HepG2 (cell line): ENCODE data around the gene KRT14. TPM values are rescaled to one million over a fixed set of nuclear protein-coding genes. Genes with fewer than 3 reads are reported as not detected.

Experiments
- ATAC-seq: fragments of 200-7000 bp; cut with Tn5 transposase; 3 replicates; pipeline ENCODE4 v1.9.1; 2020; ENCODE audit warnings: mild to moderate bottlenecking, moderate library complexity
- BruUV-seq: library from RNA; stranded (reverse); fragments of 400-500 nt; replicated peaks from 2 replicates; lab custom pipeline; 2021; lab: Mats Ljungman, UMichigan
- CTCF ChIA-PET: fragments of 300-600 bp; formaldehyde crosslinking; extraction: SDS; loops from one replicate; lab custom pipeline; 2021; ENCODE audit warnings: low total read pairs, inconsistent platforms, low intra/inter-chr PET ratio; lab: Yijun Ruan, JAX
- POLR2A ChIA-PET: fragments of 350-600 bp; sonication (Branson Sonifier 250); formaldehyde crosslinking; loops from one replicate; lab custom pipeline; 2020; ENCODE audit warnings: antibody characterized with exemption, inconsistent platforms; lab: Yijun Ruan, JAX
- DNase-seq: peaks from one replicate; pipeline ENCODE4 v3.0.0-alpha.2; 2015; ENCODE audit warnings: low spot score
- FAIRE-seq: peaks from 3 replicates; lab custom pipeline; 2011; peaks lifted over from hg19 to GRCh38; lab: Jason Lieb, UNC
- H2AFZ ChIP-seq: one replicate; pipeline ENCODE4 v1.6.1; 2011; ENCODE audit warnings: low read length, inconsistent platforms
- H3K27ac ChIP-seq: fragments of 300-600 bp; 3 replicates; pipeline ENCODE4 v1.8.0; 2011; ENCODE audit warnings: mixed run types, mild to moderate bottlenecking, mixed read lengths, low read length, inconsistent platforms; ENCODE audit not compliant: insufficient read depth; ENCODE audit errors: extremely low read length
- H3K27me3 ChIP-seq, 2 experiments: fragments of 200-600 bp in 1 of 2; 2 replicates in 1 of 2; 3 replicates in 1 of 2; pipeline versions ENCODE4 v1.6.0 to v1.8.0; 2011; ENCODE audit warnings: low read length in 2 of 2, mild to moderate bottlenecking in 2 of 2, moderate library complexity in 2 of 2, inconsistent platforms in 1 of 2; ENCODE audit not compliant: insufficient read depth in 2 of 2, control insufficient read depth in 1 of 2
- H3K36me3 ChIP-seq, 2 experiments: fragments of 200-600 bp in 1 of 2; replicated peaks in 1 of 2; 2 replicates in 1 of 2; 3 replicates in 1 of 2; pipeline versions ENCODE4 v1.5.1 to v1.8.0; 2011; ENCODE audit warnings: low read length in 2 of 2, inconsistent platforms in 1 of 2; ENCODE audit not compliant: insufficient read depth in 2 of 2, control insufficient read depth in 1 of 2
- H3K4me1 ChIP-seq: 2 replicates; pipeline ENCODE4 v1.5.1; 2012; ENCODE audit warnings: low read length, inconsistent platforms; ENCODE audit not compliant: insufficient read depth
- H3K4me2 ChIP-seq: 2 replicates; pipeline ENCODE4 v1.6.0; 2011; ENCODE audit warnings: low read depth, low read length, inconsistent platforms
- H3K4me3 ChIP-seq, 3 experiments: fragments of 200-600 bp in 1 of 3; sonication (generic), shearing (Covaris generic) in 1 of 3; replicated peaks in 1 of 3; 2 replicates each; pipeline ENCODE4 v1.5.1; 2011 to 2016; ENCODE audit warnings: low read length in 3 of 3, inconsistent platforms in 2 of 3, low read depth in 2 of 3, mild to moderate bottlenecking in 2 of 3, control low read depth in 1 of 3, mixed read lengths in 1 of 3; ENCODE audit not compliant: insufficient read depth in 1 of 3
- H3K79me2 ChIP-seq: one replicate; pipeline ENCODE4 v1.6.1; 2011; ENCODE audit warnings: low read length, inconsistent platforms; ENCODE audit not compliant: insufficient read depth
- H3K9ac ChIP-seq: 2 replicates; pipeline ENCODE4 v1.6.0; 2011; ENCODE audit warnings: mild to moderate bottlenecking, low read depth, low read length, inconsistent platforms; ENCODE audit not compliant: insufficient read depth
- H3K9me3 ChIP-seq: 2 replicates; pipeline ENCODE4 v1.5.1; 2012; ENCODE audit warnings: mild to moderate bottlenecking, low read length
- H4K20me1 ChIP-seq: 2 replicates; pipeline ENCODE4 v1.6.0; 2011; ENCODE audit warnings: inconsistent platforms, mild to moderate bottlenecking, low read length, moderate library complexity; ENCODE audit not compliant: insufficient read depth
- MAFF ChIP-seq: IDR thresholded peaks from 2 replicates; pipeline ENCODE4 v1.6.1; 2011; ENCODE audit warnings: low read depth, low read length, improper control_type of control experiment
- MAFK ChIP-seq, 2 experiments: IDR thresholded peaks in 1 of 2; conservative IDR thresholded peaks in 1 of 2; 2 replicates each; pipeline ENCODE4 v1.6.1; 2011; ENCODE audit warnings: improper control_type of control experiment in 2 of 2, low read length in 2 of 2
- NFE2L1 ChIP-seq: sonication (generic); formaldehyde crosslinking; IDR thresholded peaks from 2 replicates; pipeline ENCODE4 v1.4.0; 2020; ENCODE audit warnings: missing genetic modification reagents, mild to moderate bottlenecking, borderline replicate concordance
- NFIC ChIP-seq: IDR thresholded peaks from 2 replicates; pipeline ENCODE4 v1.6.1; 2012; ENCODE audit warnings: mild to moderate bottlenecking, low read length, inconsistent platforms
- PTBP1 ChIP-seq: fragments of 200-400 bp; formaldehyde crosslinking; IDR thresholded peaks from 2 replicates; pipeline ENCODE4 v1.6.1; 2018; ENCODE audit warnings: low read length, low read depth; ENCODE audit not compliant: poor library complexity, severe bottlenecking
- ZSCAN20 ChIP-seq: sonication (generic); formaldehyde crosslinking; IDR thresholded peaks from 2 replicates; pipeline ENCODE4 v1.4.0; 2020; ENCODE audit warnings: missing genetic modification reagents, mild to moderate bottlenecking, borderline replicate concordance
- WGBS: methylation state at CpG from one replicate; pipeline ENCODE4 v1.1.6; 2017; ENCODE audit warnings: low lambda C conversion rate; 5-methylcytosine and 5-hydroxymethylcytosine counted together
- in situ Hi-C: cut with HindIII; loops from 2 replicates; pipeline ENCODE4 v1.10.0; 2017; ENCODE audit warnings: low pct_unique_long_range_greater_than_20kb; ENCODE audit not compliant: extremely low pct_ligation_motif_present
- intact Hi-C: fragments of 100-400 bp; cut with micrococcal nuclease; formaldehyde crosslinking; loops from one replicate; pipeline ENCODE4 v1.10.0; 2022; ENCODE audit not compliant: unreplicated experiment
- polyA plus RNA-seq, 8 experiments: library from polyadenylated mRNA; depleted of rRNA in 3 of 8; stranded (reverse) in 7 of 8; unstranded in 1 of 8; fragments of >200 nt; fragmentation: Illumina TruSeq in 4 of 8; extraction: Trizol in 4 of 8; gene quantifications; 2 replicates each; pipeline versions ENCODE4 v1.2.1 to v1.2.3, GENCODE V29; 2011 to 2016; ENCODE audit warnings: low read depth in 4 of 8, missing spikeins in 1 of 8, mixed read lengths in 1 of 8; ENCODE audit not compliant: insufficient read depth in 1 of 8
- total RNA-seq, 5 experiments: library from RNA; depleted of rRNA; stranded (reverse); fragments of >200 nt; fragmentation: Illumina TruSeq; extraction: Trizol; gene quantifications; 2 replicates each; pipeline ENCODE4 v1.2.3, GENCODE V29; 2016; ENCODE audit warnings: low read depth in 1 of 5

The KRT14 gene
- total and polyA plus RNA-seq, 2 of the 13 experiments (the other 11 are each of a cell fraction or from before 2014, with no cell fraction given) = 0.09 TPM; not detected in 1

GRCh38 chr17:41534899-41535546 lies 51.7 kb downstream of the KRT14 start (continued):
- no peak for TF ChIP-seq NFE2L1 (CRISPR knock-in tag)

GRCh38 chr17:41533613-41534012 lies 53.1 kb downstream of the KRT14 start:
- peaks cover 0 to 11% of the 10 kb centered on the region in 2 experiments; a peak in 2 of 5 replicates for H3K27me3 ChIP-seq
- H3K9ac ChIP-seq = no peak overlapping the region
- ChIA-PET POLR2A (interaction anchor here (1.1 kb wide), 1 partner anchor 155 kb away, joined by 3 read pairs; no protein-coding TSS in a partner anchor), CTCF (interaction anchor here (1.3 kb wide), 1 partner anchor 16 kb away, joined by 3 read pairs; no protein-coding TSS in a partner anchor)
- no peaks in the 10 kb centered on the region for H4K20me1 ChIP-seq
- in situ Hi-C loops (no loop called here), intact Hi-C loops (loop anchor here (10.0 kb wide), 1 partner anchor 119 kb away; no protein-coding TSS in a partner anchor)
- WGBS = 61% methylated on average over 7 of the region's 7 CpGs
- ATAC-seq = no peak
- H3K9me3 ChIP-seq = no peaks in the 10 kb centered on the region
- TF ChIP-seq MAFF (peak; percentile 84), NFIC (no peak), ZSCAN20 (CRISPR knock-in tag) (no peak), MAFK (conservative IDR thresholded peaks at IDR 0.05 in 1 of 2, IDR thresholded peaks at IDR 0.05 in 1 of 2; ENCODE audit: low read length in 2 of 2) (peak; percentile 79 to 82), PTBP1 (no peak)
- no peak overlapping the region for H3K4me3 ChIP-seq
- DNase-seq = no peak
- no TSS peak for BruUV-seq
- H3K79me2 ChIP-seq = no peaks in the 10 kb centered on the region
- H2AFZ ChIP-seq = no peak overlapping the region
- no peak overlapping the region for H3K27ac ChIP-seq
- no peak overlapping the region for H3K4me2 ChIP-seq
- no peaks in the 10 kb centered on the region for H3K36me3 ChIP-seq
- peaks cover 64% of the 10 kb centered on the region for H3K4me1 ChIP-seq
- FAIRE-seq = no peak
